Measurements from ENCODE around the gene NINL.
"Not testable (repeated sequence)": the region's sequence is repeated elsewhere in the genome, so short reads cannot be mapped to it uniquely, and the experiment has no call there.

NINL gene

GRCh38 chr20:25550645-25551337 is 34.5 kb downstream of the NINL start:
- not testable (repeated sequence) for FAIRE-seq

- FAIRE-seq = no peak
Measured at GRCh38 chr20:25549843-25550477, 35.4 kb downstream of the NINL start.

GRCh38 chr20:25549172-25549773 is 36.1 kb downstream of the NINL start:
- no peak for FAIRE-seq

DNA sequence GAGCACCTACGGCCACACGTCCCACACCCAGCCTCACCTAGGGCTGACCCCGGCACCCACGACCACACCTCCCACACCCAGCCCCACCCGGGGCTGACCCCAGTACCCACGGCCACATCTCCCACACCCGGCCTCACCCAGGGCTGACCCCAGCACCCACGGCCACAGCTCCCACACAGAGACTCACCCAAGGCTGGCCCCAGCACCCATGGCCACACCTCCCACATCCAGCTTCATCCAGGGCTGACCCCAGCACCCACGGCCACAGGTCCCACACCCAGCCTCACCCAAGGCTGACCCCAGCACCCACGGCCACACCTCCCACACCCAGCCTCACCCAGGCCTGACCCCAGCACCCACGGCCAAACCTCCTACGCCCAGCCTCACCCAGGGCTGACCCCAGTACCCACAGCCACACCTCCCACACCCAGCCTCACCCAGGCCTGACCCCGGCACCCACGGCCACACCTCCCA is 36.7 kb downstream of the NINL start:
- no peak for FAIRE-seq

DNA sequence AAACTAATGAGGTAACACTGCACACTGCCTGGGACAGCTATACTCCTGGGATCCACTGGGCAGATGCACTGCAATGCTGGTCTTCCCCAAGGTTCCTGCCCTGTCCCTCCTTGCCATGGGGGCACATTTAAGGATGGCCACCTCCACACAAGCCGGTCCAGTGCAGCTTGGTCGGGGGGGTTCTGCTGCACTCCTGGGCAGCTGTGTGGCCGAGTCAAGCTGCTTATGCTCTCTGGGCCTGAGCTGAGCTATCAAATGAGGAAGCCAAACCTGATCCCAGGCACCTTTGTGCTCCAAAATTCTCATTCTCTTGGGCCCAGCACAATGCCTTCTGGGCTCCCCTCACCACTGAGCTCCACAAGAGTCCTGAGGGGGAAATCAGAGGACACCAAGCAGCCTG is 37.3 kb downstream of the NINL start:
- no peak for FAIRE-seq

GRCh38 chr20:25547063-25547462 is 38.3 kb downstream of the NINL start:
- FAIRE-seq = no peak

- FAIRE-seq = no peak
Measured at GRCh38 chr20:25546048-25546447, 39.3 kb downstream of the NINL start.

- FAIRE-seq = no peak
Measured at GRCh38 chr20:25545171-25545570, 40.2 kb downstream of the NINL start.

DNA sequence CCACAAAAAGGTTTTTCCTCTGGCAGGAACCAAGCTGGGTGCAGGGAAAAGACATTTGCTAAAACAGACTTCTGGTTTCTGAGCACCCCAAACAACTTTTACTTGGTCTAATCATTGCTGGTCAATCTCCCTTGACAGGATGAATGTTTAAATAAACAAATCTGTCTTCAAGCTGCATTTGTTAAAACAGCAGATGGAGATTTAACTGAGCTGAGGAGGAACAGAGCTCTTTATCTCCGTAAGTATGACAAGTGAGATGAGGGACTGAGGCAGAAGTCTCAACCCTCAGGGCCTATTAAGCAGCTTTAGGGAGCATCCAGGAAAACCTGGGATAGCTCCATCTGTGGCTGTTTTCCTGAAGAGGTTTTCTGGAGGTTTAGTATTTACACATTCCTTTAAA is 40.6 kb downstream of the NINL start:
- no peak for FAIRE-seq

DNA sequence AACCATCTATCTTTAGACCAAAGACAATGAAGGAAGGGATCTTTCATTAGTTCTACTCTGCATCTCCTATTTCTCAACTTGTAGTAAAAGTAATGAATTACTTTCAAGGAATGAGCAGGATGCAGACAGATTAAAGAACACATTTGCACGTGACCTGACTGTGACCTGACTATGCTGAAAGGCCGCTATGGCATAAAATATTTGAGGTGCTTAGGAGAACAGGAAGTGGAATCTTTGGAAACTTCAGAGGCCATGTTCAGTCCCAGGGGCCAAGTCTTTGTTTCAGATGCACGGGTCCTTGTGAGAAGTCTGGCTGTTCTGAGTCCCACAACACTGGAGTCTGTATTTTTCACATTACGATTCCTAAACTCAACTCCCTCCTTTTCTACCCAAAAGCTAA is 41.0 kb downstream of the NINL start:
- no peak for FAIRE-seq

GRCh38 chr20:25543068-25543467 is 42.3 kb downstream of the NINL start:
- no peak for FAIRE-seq

DNA sequence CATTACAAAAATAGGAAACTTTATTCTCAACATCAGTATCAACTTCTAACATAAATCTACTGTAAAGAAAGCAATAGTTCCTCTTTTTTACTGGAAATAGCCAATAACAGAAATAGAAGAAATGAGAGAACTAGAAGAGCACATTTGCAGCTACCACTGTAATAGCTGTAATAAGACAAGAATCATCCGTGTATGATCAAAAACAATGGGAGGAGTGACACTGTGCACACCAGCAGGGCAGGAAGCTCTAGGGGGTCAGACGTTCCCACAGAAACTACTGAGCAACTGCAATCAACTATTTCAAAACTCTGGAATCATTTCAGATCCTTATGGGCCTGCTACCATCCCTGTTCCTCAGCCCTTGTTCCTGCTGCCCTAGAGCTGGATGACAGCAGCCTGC is 43.7 kb downstream of the NINL start:
- no peak for FAIRE-seq

DNA sequence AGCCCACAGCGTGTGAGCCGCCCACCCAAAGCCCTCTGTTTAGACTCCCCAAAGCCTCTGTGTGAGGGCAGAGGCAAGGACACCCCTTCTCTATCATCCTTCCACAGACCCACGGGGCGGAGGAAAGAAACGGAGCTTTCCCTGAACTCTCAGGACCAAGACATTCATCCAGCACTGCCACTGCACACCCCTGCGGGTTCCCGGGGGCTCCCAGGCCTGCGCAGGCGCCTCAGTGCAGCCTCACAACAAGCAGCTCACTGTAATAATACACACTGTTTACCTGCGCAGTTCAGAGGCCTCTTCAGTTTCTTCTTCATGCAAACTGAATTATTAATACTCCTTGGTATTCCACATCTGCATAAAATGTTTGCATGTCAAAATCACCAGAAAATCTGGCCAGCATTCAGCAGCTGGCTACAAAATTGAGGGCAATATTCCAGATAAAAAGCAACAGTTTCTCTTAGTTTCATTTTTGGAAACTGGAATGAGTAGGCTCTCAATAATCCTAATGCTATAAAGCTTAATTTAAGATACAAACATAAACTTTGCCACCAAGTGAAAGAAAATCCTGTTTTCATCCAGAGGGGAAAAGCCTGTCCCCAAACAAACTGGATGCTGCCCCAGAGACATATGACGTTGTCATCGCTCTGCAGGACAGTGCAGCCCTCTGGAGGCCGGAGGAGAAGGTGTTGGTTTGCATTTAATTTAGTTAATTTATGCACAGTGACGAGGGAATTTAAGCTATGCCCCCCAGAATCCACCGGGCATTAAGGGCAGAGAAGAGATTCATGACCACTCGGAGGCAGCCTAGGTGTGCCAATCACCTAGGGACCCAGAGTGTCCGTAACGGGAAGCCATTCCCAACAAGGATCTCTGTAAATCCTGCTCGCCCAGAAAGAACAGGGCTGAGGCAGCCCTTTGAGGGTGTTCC is 45.3 kb downstream of the NINL start:
- FAIRE-seq = no peak

- no peak for FAIRE-seq
Measured at GRCh38 chr20:25538838-25539665, 46.3 kb downstream of the NINL start.

GRCh38 chr20:25537890-25538289 is 47.4 kb downstream of the NINL start:
- no peak for FAIRE-seq

- FAIRE-seq = no peak
Measured at GRCh38 chr20:25535762-25536161, 49.6 kb downstream of the NINL start.

DNA sequence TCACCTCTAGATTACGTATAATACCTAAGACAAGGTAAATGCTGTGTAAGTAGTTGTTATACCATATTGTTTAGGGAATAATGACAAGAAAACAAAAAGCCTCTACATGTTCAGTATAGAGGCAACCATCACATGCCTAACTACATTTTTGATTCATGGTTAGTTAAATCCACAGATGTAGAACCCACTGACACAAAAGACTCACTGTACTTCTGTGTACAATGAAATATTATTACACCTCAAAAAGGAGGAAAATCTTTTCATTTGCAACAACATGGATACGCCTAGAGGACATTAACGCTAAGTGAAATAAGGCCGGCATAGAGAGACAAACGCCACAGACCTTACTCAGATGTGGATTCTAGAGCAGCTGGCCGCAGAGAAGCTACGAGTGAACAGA is 50.5 kb downstream of the NINL start:
- no peak for FAIRE-seq

GRCh38 chr20:25533920-25534700 is 51.2 kb downstream of the NINL start:
- FAIRE-seq = no peak

DNA sequence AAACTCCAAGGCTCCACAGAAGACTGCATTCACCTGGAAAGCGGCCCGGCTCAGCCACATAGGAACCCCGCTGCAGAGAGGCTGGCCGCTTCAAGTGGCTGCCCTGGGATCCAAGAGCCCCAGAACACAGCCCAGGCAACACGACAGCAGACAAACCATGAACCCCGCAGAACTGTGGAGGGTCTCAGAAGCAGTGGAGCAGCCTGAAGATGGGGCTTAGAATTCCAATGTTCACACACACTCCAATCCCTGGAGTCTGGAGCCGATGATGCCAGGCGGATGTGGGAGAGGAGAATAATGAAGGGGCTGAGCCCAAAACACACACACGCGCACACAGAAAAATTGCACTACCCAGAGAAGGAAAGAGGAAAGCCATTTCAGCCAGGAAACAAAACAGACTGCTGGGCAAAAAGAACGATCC is 52.4 kb downstream of the NINL start:
- no peak for FAIRE-seq

DNA sequence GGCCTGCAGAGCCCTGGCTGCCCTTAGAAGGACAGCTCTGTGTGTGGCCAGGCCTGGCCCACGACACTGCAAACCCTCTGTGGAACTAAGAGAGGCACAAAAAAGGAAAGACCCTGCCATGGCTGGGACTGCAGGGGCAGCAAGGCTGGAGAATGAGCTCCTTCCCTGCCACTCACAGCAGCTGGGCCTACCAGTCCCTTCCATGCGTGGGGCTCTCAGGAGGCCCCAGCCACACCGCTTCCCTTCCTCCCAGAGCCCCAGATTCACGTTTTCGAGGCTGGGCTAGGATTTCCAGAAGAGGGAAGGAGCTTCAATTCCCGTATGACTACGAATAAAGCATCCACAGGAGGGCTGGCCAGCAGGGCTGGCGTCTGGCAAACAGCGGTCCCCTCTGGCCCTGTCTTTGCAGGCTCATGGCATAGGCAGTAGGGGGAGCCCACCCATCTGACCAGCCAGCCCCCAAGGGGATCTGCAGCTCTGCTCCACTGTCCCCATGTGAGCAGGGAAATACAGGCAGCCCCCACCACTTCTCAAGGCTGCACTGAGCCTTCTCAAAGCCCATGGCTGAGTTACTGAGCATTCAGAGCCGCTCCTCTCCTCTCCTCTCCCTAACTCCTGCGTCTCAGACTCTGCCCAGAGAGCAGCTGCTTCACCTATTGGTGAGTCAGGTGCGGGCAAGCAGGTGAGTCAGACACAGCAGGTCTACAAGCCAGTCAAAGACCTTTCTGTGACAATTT is 53.1 kb downstream of the NINL start:
- FAIRE-seq = no peak

Data from A204.1 (cell line).